Measurements from ENCODE around the gene LPP. TPM values are rescaled to one million over a fixed set of nuclear protein-coding genes. Genes with fewer than 3 reads are reported as not detected.

The LPP gene
- total RNA-seq, 4 donors from 2014 or later, result 109 to 170 (median 132) TPM

GRCh38 chr3:188786424-188786823 lies 632.5 kb downstream of the LPP start:
- H3K9me3 ChIP-seq, result no peaks in the 10 kb centered on the region
- H3K27ac ChIP-seq, result no peak overlapping the region
- DNase-seq, result no peak
- TF ChIP-seq, protein P1, sequence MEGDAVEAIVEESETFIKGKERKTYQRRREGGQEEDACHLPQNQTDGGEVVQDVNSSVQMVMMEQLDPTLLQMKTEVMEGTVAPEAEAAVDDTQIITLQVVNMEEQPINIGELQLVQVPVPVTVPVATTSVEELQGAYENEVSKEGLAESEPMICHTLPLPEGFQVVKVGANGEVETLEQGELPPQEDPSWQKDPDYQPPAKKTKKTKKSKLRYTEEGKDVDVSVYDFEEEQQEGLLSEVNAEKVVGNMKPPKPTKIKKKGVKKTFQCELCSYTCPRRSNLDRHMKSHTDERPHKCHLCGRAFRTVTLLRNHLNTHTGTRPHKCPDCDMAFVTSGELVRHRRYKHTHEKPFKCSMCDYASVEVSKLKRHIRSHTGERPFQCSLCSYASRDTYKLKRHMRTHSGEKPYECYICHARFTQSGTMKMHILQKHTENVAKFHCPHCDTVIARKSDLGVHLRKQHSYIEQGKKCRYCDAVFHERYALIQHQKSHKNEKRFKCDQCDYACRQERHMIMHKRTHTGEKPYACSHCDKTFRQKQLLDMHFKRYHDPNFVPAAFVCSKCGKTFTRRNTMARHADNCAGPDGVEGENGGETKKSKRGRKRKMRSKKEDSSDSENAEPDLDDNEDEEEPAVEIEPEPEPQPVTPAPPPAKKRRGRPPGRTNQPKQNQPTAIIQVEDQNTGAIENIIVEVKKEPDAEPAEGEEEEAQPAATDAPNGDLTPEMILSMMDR (IDR thresholded peaks at IDR 0.05), result no peak
- TF ChIP-seq POLR2A (IDR thresholded peaks at IDR 0.05), result no peak
- no peaks in the 10 kb centered on the region for H3K36me3 ChIP-seq
- no peak overlapping the region for H3K4me3 ChIP-seq
- no peaks in the 10 kb centered on the region for H3K4me1 ChIP-seq
- H3K27me3 ChIP-seq, result no peaks in the 10 kb centered on the region

DNA sequence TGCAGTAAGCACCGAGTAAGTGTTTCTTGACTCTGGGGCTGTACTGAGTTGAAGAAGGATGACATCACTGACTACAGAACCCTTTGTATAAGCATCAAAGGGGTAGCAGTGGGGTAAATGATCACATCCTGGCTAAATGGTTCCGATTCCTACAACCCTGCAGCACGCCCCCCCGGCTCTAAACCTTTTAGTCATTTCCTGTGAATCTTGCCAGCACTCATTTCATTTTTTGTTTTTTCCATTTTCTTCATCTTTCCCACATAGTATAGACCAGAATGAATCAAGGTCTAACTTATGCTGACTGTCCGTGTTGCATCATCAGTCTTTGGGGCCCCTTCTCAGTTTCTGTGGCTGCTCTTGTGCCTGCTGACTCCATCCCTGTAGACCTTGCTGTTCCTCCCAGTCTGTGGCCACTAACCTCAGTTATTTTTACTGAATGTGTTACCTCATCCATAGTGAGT lies 634.7 kb downstream of the LPP start:
- Histone ChIP-seq H3K27ac (no peak overlapping the region), H3K4me1 (no peaks in the 10 kb centered on the region)
- no peak for DNase-seq

DNA sequence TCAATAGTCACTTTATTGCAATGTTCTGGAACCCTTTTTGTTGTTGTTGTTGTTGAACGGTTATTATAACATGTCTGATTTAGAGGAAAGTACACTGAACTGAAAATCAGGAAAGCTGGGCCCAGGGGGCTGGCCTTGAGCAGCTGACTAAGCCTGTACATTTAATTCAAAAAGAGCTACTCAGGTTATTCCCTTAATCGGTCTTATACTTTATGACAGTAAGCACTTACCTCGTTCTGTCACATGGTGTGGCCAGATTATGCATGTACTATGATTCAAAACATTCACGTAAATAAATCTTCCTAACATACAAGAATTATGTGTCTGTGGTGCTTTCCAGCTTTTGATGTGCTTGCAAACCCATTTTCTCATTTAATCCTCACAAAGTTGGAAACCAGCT lies 635.3 kb downstream of the LPP start:
- Histone ChIP-seq H3K27me3 (no peaks in the 10 kb centered on the region), H3K36me3 (no peaks in the 10 kb centered on the region), H3K4me1 (no peaks in the 10 kb centered on the region), H3K4me3 (no peak overlapping the region), H3K9me3 (no peaks in the 10 kb centered on the region), H3K27ac (no peak overlapping the region)
- DNase-seq, result no peak
- TF ChIP-seq POLR2A (IDR thresholded peaks at IDR 0.05), result no peak
- TF ChIP-seq, protein P1 (IDR thresholded peaks at IDR 0.05), result no peak

More for the DNA sequence above, 634.7 kb downstream of the LPP start:
- Histone ChIP-seq H3K27me3 (no peaks in the 10 kb centered on the region), H3K36me3 (no peaks in the 10 kb centered on the region), H3K4me3 (no peak overlapping the region), H3K9me3 (no peaks in the 10 kb centered on the region)
- TF ChIP-seq, protein P1 (IDR thresholded peaks at IDR 0.05), result no peak
- no peak for TF ChIP-seq POLR2A (IDR thresholded peaks at IDR 0.05)

DNA sequence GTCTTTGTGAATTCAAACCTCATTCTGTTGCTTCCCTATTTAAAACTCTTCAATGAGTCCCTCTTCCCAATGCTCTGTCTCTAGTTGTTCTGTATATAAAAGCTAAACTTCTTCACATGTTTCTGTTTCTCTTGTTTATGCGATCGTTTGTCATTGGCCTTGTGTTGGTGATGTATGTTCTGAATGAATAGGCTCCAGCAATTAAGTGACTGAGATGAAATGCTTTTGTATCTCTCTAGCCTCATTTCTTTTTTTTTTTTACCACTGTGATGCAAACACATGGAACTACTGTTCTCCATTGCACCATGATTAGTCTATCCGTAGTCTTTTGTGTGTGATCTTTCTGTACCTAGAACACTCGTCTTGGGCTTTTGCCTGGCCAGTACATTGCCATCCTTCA lies 637.4 kb downstream of the LPP start:
- Histone ChIP-seq H3K4me3 (no peak overlapping the region), H3K27ac (no peak overlapping the region), H3K27me3 (no peaks in the 10 kb centered on the region), H3K36me3 (no peaks in the 10 kb centered on the region), H3K9me3 (no peaks in the 10 kb centered on the region), H3K4me1 (no peaks in the 10 kb centered on the region)
- no peak for DNase-seq
- TF ChIP-seq, protein P1 (IDR thresholded peaks at IDR 0.05), result no peak
- no peak for TF ChIP-seq POLR2A (IDR thresholded peaks at IDR 0.05)

DNA sequence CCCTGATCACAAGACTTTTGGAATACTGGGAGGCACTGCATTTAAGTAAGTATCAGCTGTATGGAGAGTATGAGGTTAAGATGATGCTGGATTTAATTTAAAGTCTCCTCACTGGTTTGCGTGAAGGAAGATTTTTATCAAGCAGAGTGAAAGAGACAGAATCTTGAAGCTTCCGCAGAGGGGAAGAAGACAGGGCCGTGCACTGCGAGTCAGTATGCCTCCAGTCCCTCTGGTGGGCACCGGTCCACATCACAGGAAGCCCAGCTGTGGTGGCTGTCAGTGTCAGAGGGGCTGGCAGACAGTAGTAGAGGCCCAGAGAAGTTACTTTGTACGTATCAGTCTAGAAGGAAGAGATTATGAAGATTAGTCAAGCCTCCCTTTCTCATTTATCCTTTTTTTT lies 638.8 kb downstream of the LPP start:
- Histone ChIP-seq H3K4me1 (no peaks in the 10 kb centered on the region), H3K27ac (no peak overlapping the region), H3K36me3 (no peaks in the 10 kb centered on the region), H3K9me3 (no peaks in the 10 kb centered on the region), H3K4me3 (no peak overlapping the region), H3K27me3 (no peaks in the 10 kb centered on the region)
- TF ChIP-seq, protein P1 (IDR thresholded peaks at IDR 0.05), result no peak
- no peak for TF ChIP-seq POLR2A (IDR thresholded peaks at IDR 0.05)
- no peak for DNase-seq

DNA sequence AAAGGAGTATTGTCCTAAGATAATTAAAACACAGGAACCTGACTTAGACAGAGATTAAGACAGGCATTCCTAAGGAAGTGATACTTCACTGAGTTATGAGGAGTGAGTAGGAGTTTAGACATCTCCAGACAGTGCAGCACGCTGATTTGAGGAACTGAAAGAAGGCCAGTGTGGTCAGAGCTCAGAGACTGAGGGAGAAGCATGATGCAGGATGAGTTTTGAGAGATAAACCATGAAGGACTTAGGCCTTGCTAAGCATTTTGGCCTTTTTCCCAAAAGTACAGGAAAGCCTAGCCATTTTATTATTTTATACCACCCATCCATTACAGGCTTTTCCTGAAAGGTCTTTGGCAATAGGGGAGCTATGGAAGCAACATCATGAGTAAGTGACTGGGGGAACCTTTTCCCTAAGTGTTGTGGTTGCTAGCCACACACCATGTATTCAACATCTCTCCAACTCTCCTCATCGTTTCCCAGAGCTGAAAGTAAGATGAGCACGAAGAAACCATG lies 642.2 kb downstream of the LPP start:
- H3K9me3 ChIP-seq, result no peaks in the 10 kb centered on the region

More for the DNA sequence above, 642.2 kb downstream of the LPP start:
- no peaks in the 10 kb centered on the region for H3K27me3 ChIP-seq
- no peaks in the 10 kb centered on the region for H3K36me3 ChIP-seq
- no peak overlapping the region for H3K4me3 ChIP-seq
- peak overlapping the region in 1 of 4 donors; percentile 30 for H3K27ac ChIP-seq
- TF ChIP-seq, protein P1 (IDR thresholded peaks at IDR 0.05), result no peak
- TF ChIP-seq POLR2A (IDR thresholded peaks at IDR 0.05), result no peak
- H3K4me1 ChIP-seq, result no peaks in the 10 kb centered on the region
- peak in 1 of 3 donors; percentile 50 for DNase-seq

Measured in Peyer's patch (tissue), 4 donors.